ENCODE data around the gene OR4Q3. TPM values are rescaled to one million over a fixed set of nuclear protein-coding genes. Genes with fewer than 3 reads are reported as not detected.
"Not testable (repeated sequence)": the region's sequence is repeated elsewhere in the genome, so short reads cannot be mapped to it uniquely, and the experiment has no call there.

Gene OR4Q3
- total RNA-seq, 1 experiment from 2014 or later = not detected

DNA sequence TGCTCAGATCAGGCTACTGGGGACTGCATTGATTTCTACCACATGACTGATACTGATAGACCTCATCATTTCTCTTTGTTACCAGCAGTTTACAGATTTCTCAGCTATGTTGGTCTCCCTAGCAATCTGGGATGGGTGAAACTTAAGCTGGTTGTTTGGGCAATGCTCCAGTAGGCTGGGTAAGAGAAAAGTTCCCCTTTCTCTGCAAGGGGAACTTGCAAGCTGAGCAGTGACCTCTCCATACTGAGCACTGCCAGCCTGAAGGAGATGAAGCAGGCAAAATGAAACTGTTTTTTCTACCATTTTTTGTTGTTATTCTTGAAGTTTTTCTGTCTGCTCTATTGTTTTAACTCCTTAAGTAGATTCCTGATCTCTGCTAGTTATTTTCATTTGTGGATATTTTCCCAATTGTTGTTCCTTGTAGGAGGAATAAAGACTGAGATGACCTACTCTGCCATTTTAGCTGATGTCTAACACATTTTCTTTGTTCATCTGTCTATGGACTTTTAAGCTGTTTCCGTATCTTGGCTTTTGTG is 28.6 kb downstream of the OR4Q3 start:
- H3K23me2 ChIP-seq (ENCODE audit: insufficient read length, low read depth, low read length, poor library complexity, severe bottlenecking) = no peaks in the 10 kb centered on the region
- H4K8ac ChIP-seq (replicated peaks; ENCODE audit: insufficient read length, low read depth, low read length) = no peak overlapping the region
- no peak overlapping the region for H3K9ac ChIP-seq (ENCODE audit: extremely low read depth, insufficient read length, low read length)
- no peak overlapping the region for H2BK20ac ChIP-seq (ENCODE audit: low read depth, low read length, poor library complexity, severe bottlenecking)
- H3K4me1 ChIP-seq (ENCODE audit: insufficient read depth, low read length) = no peaks in the 10 kb centered on the region
- no peak overlapping the region for H3K4me2 ChIP-seq (ENCODE audit: insufficient read depth, insufficient read length, low read length)
- H2AK5ac ChIP-seq (ENCODE audit: insufficient read length, low read length) = no peak overlapping the region
- Mint-ChIP-seq H3K4me1 (no peaks in the 10 kb centered on the region), H3K4me3 (no peak overlapping the region), H3K27me3 (ENCODE audit: low read depth) (no peaks in the 10 kb centered on the region), H3K9me3 (peaks cover 95 to 96% of the 10 kb centered on the region in 2 experiments), H3K27ac (no peak overlapping the region), H3K36me3 (ENCODE audit: insufficient read depth in 1 of 3, low read depth in 3 of 3) (peaks cover 18 to 65% (median 19%) of the 10 kb centered on the region in 3 experiments)
- no peaks in the 10 kb centered on the region for H4K20me1 ChIP-seq (ENCODE audit: control insufficient read depth, insufficient read depth, insufficient read length)
- TF ChIP-seq, protein P1, sequence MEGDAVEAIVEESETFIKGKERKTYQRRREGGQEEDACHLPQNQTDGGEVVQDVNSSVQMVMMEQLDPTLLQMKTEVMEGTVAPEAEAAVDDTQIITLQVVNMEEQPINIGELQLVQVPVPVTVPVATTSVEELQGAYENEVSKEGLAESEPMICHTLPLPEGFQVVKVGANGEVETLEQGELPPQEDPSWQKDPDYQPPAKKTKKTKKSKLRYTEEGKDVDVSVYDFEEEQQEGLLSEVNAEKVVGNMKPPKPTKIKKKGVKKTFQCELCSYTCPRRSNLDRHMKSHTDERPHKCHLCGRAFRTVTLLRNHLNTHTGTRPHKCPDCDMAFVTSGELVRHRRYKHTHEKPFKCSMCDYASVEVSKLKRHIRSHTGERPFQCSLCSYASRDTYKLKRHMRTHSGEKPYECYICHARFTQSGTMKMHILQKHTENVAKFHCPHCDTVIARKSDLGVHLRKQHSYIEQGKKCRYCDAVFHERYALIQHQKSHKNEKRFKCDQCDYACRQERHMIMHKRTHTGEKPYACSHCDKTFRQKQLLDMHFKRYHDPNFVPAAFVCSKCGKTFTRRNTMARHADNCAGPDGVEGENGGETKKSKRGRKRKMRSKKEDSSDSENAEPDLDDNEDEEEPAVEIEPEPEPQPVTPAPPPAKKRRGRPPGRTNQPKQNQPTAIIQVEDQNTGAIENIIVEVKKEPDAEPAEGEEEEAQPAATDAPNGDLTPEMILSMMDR (conservative IDR thresholded peaks at IDR 0.05) = no peak
- H2BK12ac ChIP-seq (ENCODE audit: insufficient read length, low read depth, low read length) = no peak overlapping the region
- DNase-seq = no peak
- no peak overlapping the region for H3K18ac ChIP-seq (ENCODE audit: insufficient read length, low read depth, low read length)
- H3K4ac ChIP-seq (ENCODE audit: low read depth, low read length) = no peak overlapping the region
- no peak overlapping the region for H3K27ac ChIP-seq (ENCODE audit: insufficient read length, low read depth, low read length)
- no peak overlapping the region for H3T11ph ChIP-seq (ENCODE audit: low read length)
- no peak overlapping the region for H2BK5ac ChIP-seq (ENCODE audit: insufficient read length, low read length)
- H3K79me2 ChIP-seq (ENCODE audit: insufficient read depth, low read length) = no peaks in the 10 kb centered on the region
- no peak overlapping the region for H4K91ac ChIP-seq (ENCODE audit: insufficient read length, low read depth, low read length)
- no peak overlapping the region for H2BK15ac ChIP-seq (ENCODE audit: low read depth, low read length)
- no peak overlapping the region for H3K23ac ChIP-seq (ENCODE audit: insufficient read length, low read depth, low read length)
- no peak overlapping the region for H2BK120ac ChIP-seq (ENCODE audit: low read depth, low read length, poor library complexity, severe bottlenecking)
- H4K5ac ChIP-seq (ENCODE audit: insufficient read length, low read depth, low read length) = no peak overlapping the region
- WGBS (ENCODE audit: extremely low coverage, insufficient read length, low lambda C conversion rate) = no CpG with 5 or more reads among the region's 1 CpG
- no peak overlapping the region for H3K14ac ChIP-seq (ENCODE audit: insufficient read depth, low read length)
- no peaks in the 10 kb centered on the region for H3K27me3 ChIP-seq (ENCODE audit: insufficient read depth, low read length)
- no peak overlapping the region for H3K56ac ChIP-seq (ENCODE audit: insufficient read length, low read depth, low read length)
- H3K9me3 ChIP-seq (ENCODE audit: control insufficient read depth, low read depth, low read length) = peaks cover 69% of the 10 kb centered on the region
- H2AFZ ChIP-seq (ENCODE audit: low read length) = no peak overlapping the region
- no peaks in the 10 kb centered on the region for H3K79me1 ChIP-seq (ENCODE audit: insufficient read depth, low read depth, low read length, poor library complexity, severe bottlenecking)

GRCh38 chr14:19772454-19772853 is 29.1 kb downstream of the OR4Q3 start:
- H3K4me1 Mint-ChIP-seq; H4K8ac ChIP-seq (replicated peaks; ENCODE audit: insufficient read length, low read depth, low read length); H3K4me1 ChIP-seq (ENCODE audit: insufficient read depth, low read length); H4K91ac ChIP-seq (ENCODE audit: insufficient read length, low read depth, low read length); H3K9ac ChIP-seq (ENCODE audit: extremely low read depth, insufficient read length, low read length); H2BK12ac ChIP-seq (ENCODE audit: insufficient read length, low read depth, low read length); H2AK5ac ChIP-seq (ENCODE audit: insufficient read length, low read length); H2BK120ac ChIP-seq (ENCODE audit: low read depth, low read length, poor library complexity, severe bottlenecking); H3K4ac ChIP-seq (ENCODE audit: low read depth, low read length); H3K23me2 ChIP-seq (ENCODE audit: insufficient read length, low read depth, low read length, poor library complexity, severe bottlenecking); H3K27ac Mint-ChIP-seq; H3K4me3 Mint-ChIP-seq; DNase-seq; H3K56ac ChIP-seq (ENCODE audit: insufficient read length, low read depth, low read length); H3K27me3 Mint-ChIP-seq (ENCODE audit: low read depth); H3K4me2 ChIP-seq (ENCODE audit: insufficient read depth, insufficient read length, low read length); H2BK20ac ChIP-seq (ENCODE audit: low read depth, low read length, poor library complexity, severe bottlenecking); H2BK15ac ChIP-seq (ENCODE audit: low read depth, low read length); H3K18ac ChIP-seq (ENCODE audit: insufficient read length, low read depth, low read length); H3K14ac ChIP-seq (ENCODE audit: insufficient read depth, low read length); H3K27me3 ChIP-seq (ENCODE audit: insufficient read depth, low read length); H4K5ac ChIP-seq (ENCODE audit: insufficient read length, low read depth, low read length); H3K27ac ChIP-seq (ENCODE audit: insufficient read length, low read depth, low read length); H3T11ph ChIP-seq (ENCODE audit: low read length); H2AFZ ChIP-seq (ENCODE audit: low read length); H4K20me1 ChIP-seq (ENCODE audit: control insufficient read depth, insufficient read depth, insufficient read length); H2BK5ac ChIP-seq (ENCODE audit: insufficient read length, low read length); H3K79me1 ChIP-seq (ENCODE audit: insufficient read depth, low read depth, low read length, poor library complexity, severe bottlenecking); H3K79me2 ChIP-seq (ENCODE audit: insufficient read depth, low read length); H3K23ac ChIP-seq (ENCODE audit: insufficient read length, low read depth, low read length): not testable (repeated sequence)
- peaks cover 71% of the 10 kb centered on the region for H3K9me3 ChIP-seq (ENCODE audit: control insufficient read depth, low read depth, low read length)
- Mint-ChIP-seq H3K9me3 (peaks cover 95 to 96% of the 10 kb centered on the region in 2 experiments), H3K36me3 (ENCODE audit: insufficient read depth in 1 of 3, low read depth in 3 of 3) (peaks cover 18 to 63% (median 19%) of the 10 kb centered on the region in 3 experiments)
- WGBS (ENCODE audit: extremely low coverage, insufficient read length, low lambda C conversion rate) = no CpG with 5 or more reads among the region's 2 CpGs
